Measurements from ENCODE around the gene PLPP3.

PLPP3 gene

GRCh38 chr1:56543783-56544612 lies 35.4 kb downstream of the PLPP3 start:
- no peaks in the 10 kb centered on the region for H3K9me3 ChIP-seq (replicated peaks in 1 of 11)
- H3K4me1 ChIP-seq = peaks cover 0 to 8% (median 0%) of the 10 kb centered on the region in 10 experiments; a peak in 3 of 20 replicates
- H3K27ac ChIP-seq = no peak overlapping the region
- no peaks in the 10 kb centered on the region for H3K36me3 ChIP-seq
- H3K4me2 ChIP-seq = no peak overlapping the region
- no peaks in the 10 kb centered on the region for H4K20me1 ChIP-seq
- TF ChIP-seq Cebpa-rat (IDR thresholded peaks at IDR 0.05) = no peak
- H3K4me3 ChIP-seq = no peak overlapping the region
- H3K27me3 ChIP-seq = peaks cover 0 to 87% (median 0%) of the 10 kb centered on the region in 11 experiments; a peak in 4 of 22 replicates
- no peak overlapping the region for H3K9ac ChIP-seq

DNA sequence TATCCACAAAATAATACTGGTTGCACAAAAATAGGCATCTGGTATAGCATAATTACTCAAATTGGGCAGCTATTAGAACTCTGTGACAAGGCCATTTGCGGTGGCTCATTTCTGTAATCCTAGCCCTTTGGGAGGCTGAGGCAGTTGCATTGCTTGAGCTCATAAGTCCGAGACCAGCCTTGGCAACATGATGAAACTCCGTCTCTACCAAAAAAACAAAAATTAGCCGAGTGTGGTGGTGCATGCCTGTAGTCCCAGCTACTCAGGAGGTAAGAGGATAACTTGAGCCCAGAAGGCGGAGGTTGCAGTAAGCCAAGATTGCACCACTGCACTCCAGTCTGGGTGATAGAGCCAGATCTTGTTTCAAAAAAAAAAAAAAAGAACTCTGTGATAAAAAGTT lies 36.7 kb downstream of the PLPP3 start:
- H3K9ac ChIP-seq = no peak overlapping the region
- H3K27me3 ChIP-seq = peaks cover 0 to 87% (median 0%) of the 10 kb centered on the region in 11 experiments; a peak in 4 of 22 replicates
- TF ChIP-seq Cebpa-rat (IDR thresholded peaks at IDR 0.05) = no peak
- no peak overlapping the region for H3K4me2 ChIP-seq
- H4K20me1 ChIP-seq = no peaks in the 10 kb centered on the region
- no peaks in the 10 kb centered on the region for H3K9me3 ChIP-seq (replicated peaks in 1 of 11)
- no peak overlapping the region for H3K4me3 ChIP-seq
- no peak overlapping the region for H3K27ac ChIP-seq
- H3K4me1 ChIP-seq = peaks cover 0 to 8% (median 0%) of the 10 kb centered on the region in 10 experiments; a peak in 3 of 20 replicates
- no peaks in the 10 kb centered on the region for H3K36me3 ChIP-seq

GRCh38 chr1:56541408-56541807 lies 38.0 kb downstream of the PLPP3 start:
- H3K4me3 ChIP-seq = no peak overlapping the region
- no peaks in the 10 kb centered on the region for H3K9me3 ChIP-seq (replicated peaks in 1 of 11)
- peaks cover 0 to 8% (median 0%) of the 10 kb centered on the region in 10 experiments; a peak in 3 of 20 replicates for H3K4me1 ChIP-seq
- peaks cover 0 to 5% (median 0%) of the 10 kb centered on the region in 11 experiments; a peak in 2 of 22 replicates for H3K36me3 ChIP-seq
- H3K9ac ChIP-seq = no peak overlapping the region
- no peak overlapping the region for H3K4me2 ChIP-seq
- no peak for TF ChIP-seq Cebpa-rat (IDR thresholded peaks at IDR 0.05)
- H3K27me3 ChIP-seq = peaks cover 0 to 93% (median 0%) of the 10 kb centered on the region in 11 experiments; a peak in 4 of 22 replicates
- H4K20me1 ChIP-seq = no peaks in the 10 kb centered on the region
- no peak overlapping the region for H3K27ac ChIP-seq

DNA sequence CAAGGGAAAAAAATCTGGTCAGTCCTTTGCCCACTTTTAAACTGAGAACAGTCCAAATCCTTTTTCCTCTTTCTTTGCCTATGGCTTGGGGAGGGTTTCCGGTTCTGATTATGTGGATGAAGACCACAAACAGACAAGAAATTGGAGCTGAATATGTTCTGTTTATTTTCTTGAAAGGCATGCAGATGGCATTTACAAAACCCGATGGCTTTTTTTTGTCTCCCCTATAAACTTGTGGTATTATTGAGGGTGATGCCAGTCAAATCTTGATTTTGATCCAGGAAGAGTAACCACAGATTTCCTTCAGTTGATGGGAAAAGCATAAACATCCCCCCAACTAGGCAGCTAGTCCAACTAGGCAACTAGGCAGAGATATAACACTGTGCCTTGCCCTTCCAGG lies 38.9 kb downstream of the PLPP3 start:
- Histone ChIP-seq H3K9ac (no peak overlapping the region), H3K27ac (no peak overlapping the region), H3K4me2 (peak overlapping the region in 6 of 11 experiments; percentile 4 to 30 (median 8); a peak in 5 of 22 replicates), H4K20me1 (no peaks in the 10 kb centered on the region), H3K4me3 (no peak overlapping the region), H3K27me3 (peaks cover 0 to 96% (median 0%) of the 10 kb centered on the region in 11 experiments; a peak in 4 of 22 replicates), H3K9me3 (replicated peaks in 1 of 11) (no peaks in the 10 kb centered on the region), H3K4me1 (peaks cover 0 to 8% (median 0%) of the 10 kb centered on the region in 10 experiments; a peak in 3 of 20 replicates), H3K36me3 (peaks cover 0 to 12% (median 0%) of the 10 kb centered on the region in 11 experiments; a peak in 4 of 22 replicates)
- no peak for TF ChIP-seq Cebpa-rat (IDR thresholded peaks at IDR 0.05)

DNA sequence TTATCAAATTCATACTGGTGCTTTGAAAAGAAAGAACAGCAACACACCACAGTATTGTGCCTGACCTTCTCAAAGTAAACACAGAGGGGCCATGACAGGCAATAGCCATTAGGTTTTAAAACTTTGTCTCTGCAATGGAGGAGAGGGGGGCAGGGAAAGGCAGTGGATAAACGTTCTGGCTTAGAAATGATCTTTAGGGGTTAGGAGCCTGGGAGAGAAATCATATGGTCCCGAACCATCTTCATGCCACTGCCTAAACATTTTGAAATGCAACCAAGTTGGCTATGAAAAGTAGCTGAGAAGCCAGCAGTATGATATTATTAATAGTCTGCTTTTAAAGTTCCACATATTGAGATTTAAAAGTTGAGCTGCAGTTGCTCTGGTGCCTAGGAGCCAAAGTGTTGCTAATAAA lies 39.8 kb downstream of the PLPP3 start:
- H3K9ac ChIP-seq = no peak overlapping the region
- no peak for TF ChIP-seq Cebpa-rat (IDR thresholded peaks at IDR 0.05)
- H3K4me1 ChIP-seq = peaks cover 0 to 8% (median 0%) of the 10 kb centered on the region in 10 experiments; a peak in 3 of 20 replicates
- no peak overlapping the region for H3K27ac ChIP-seq
- no peak overlapping the region for H3K4me3 ChIP-seq
- H3K4me2 ChIP-seq = no peak overlapping the region
- no peaks in the 10 kb centered on the region; a peak in 1 of 22 replicates for H4K20me1 ChIP-seq
- H3K36me3 ChIP-seq = peaks cover 0 to 20% (median 0%) of the 10 kb centered on the region in 11 experiments; a peak in 4 of 22 replicates
- peaks cover 0 to 98% (median 0%) of the 10 kb centered on the region in 11 experiments; a peak in 4 of 22 replicates for H3K27me3 ChIP-seq
- no peaks in the 10 kb centered on the region for H3K9me3 ChIP-seq (replicated peaks in 1 of 11)

GRCh38 chr1:56538532-56538931 lies 40.8 kb downstream of the PLPP3 start:
- no peak overlapping the region for H3K9ac ChIP-seq
- H3K4me1 ChIP-seq = peaks cover 0 to 8% (median 0%) of the 10 kb centered on the region in 10 experiments; a peak in 3 of 20 replicates
- H3K27me3 ChIP-seq = peaks cover 0 to 98% (median 0%) of the 10 kb centered on the region in 11 experiments; a peak in 4 of 22 replicates
- no peak overlapping the region for H3K4me2 ChIP-seq
- peaks cover 0 to 29% (median 0%) of the 10 kb centered on the region in 11 experiments; a peak in 4 of 22 replicates for H3K36me3 ChIP-seq
- no peak overlapping the region for H3K4me3 ChIP-seq
- H3K9me3 ChIP-seq (replicated peaks in 1 of 11) = no peaks in the 10 kb centered on the region
- H4K20me1 ChIP-seq = no peaks in the 10 kb centered on the region; a peak in 1 of 22 replicates
- no peak for TF ChIP-seq Cebpa-rat (IDR thresholded peaks at IDR 0.05)
- H3K27ac ChIP-seq = no peak overlapping the region

GRCh38 chr1:56537660-56538059 lies 41.7 kb downstream of the PLPP3 start:
- no peak overlapping the region for H3K9ac ChIP-seq
- no peak overlapping the region for H3K4me3 ChIP-seq
- H4K20me1 ChIP-seq = no peaks in the 10 kb centered on the region; a peak in 1 of 22 replicates
- H3K36me3 ChIP-seq = peaks cover 0 to 29% (median 0%) of the 10 kb centered on the region in 11 experiments; a peak in 4 of 22 replicates
- H3K27me3 ChIP-seq = peaks cover 0 to 99% (median 0%) of the 10 kb centered on the region in 11 experiments; a peak in 4 of 22 replicates
- no peak for TF ChIP-seq Cebpa-rat (IDR thresholded peaks at IDR 0.05)
- H3K4me2 ChIP-seq = no peak overlapping the region
- H3K9me3 ChIP-seq (replicated peaks in 1 of 11) = no peaks in the 10 kb centered on the region
- H3K27ac ChIP-seq = no peak overlapping the region
- peaks cover 0 to 8% (median 0%) of the 10 kb centered on the region in 10 experiments; a peak in 3 of 20 replicates for H3K4me1 ChIP-seq

- Histone ChIP-seq H3K9me3 (replicated peaks in 1 of 11) (no peaks in the 10 kb centered on the region), H3K36me3 (peaks cover 0 to 29% (median 0%) of the 10 kb centered on the region in 11 experiments; a peak in 4 of 22 replicates), H3K27me3 (peaks cover 0 to 100% (median 0%) of the 10 kb centered on the region in 11 experiments; a peak in 6 of 22 replicates), H3K9ac (no peak overlapping the region), H3K27ac (no peak overlapping the region), H3K4me1 (peaks cover 0 to 8% (median 0%) of the 10 kb centered on the region in 10 experiments; a peak in 3 of 20 replicates), H3K4me3 (no peak overlapping the region), H3K4me2 (no peak overlapping the region), H4K20me1 (peaks cover 0 to 4% (median 0%) of the 10 kb centered on the region in 11 experiments; a peak in 1 of 22 replicates)
- TF ChIP-seq Cebpa-rat (IDR thresholded peaks at IDR 0.05) = no peak
Observed at GRCh38 chr1:56535939-56536338, 43.4 kb downstream of the PLPP3 start.

- no peaks in the 10 kb centered on the region for H3K9me3 ChIP-seq (replicated peaks in 1 of 11)
- H3K4me2 ChIP-seq = no peak overlapping the region
- peaks cover 0 to 29% (median 0%) of the 10 kb centered on the region in 11 experiments; a peak in 4 of 22 replicates for H3K36me3 ChIP-seq
- no peak overlapping the region for H3K9ac ChIP-seq
- no peak overlapping the region for H3K27ac ChIP-seq
- H3K4me1 ChIP-seq = peaks cover 0 to 3% (median 0%) of the 10 kb centered on the region in 10 experiments; a peak in 3 of 20 replicates
- H3K27me3 ChIP-seq = peaks cover 0 to 100% (median 0%) of the 10 kb centered on the region in 11 experiments; a peak in 6 of 22 replicates
- H4K20me1 ChIP-seq = peaks cover 0 to 5% (median 0%) of the 10 kb centered on the region in 11 experiments; a peak in 1 of 22 replicates
- TF ChIP-seq Cebpa-rat (IDR thresholded peaks at IDR 0.05) = no peak
- H3K4me3 ChIP-seq = no peak overlapping the region
Observed at GRCh38 chr1:56535362-56535761, 44.0 kb downstream of the PLPP3 start.
